Activated effector memory CD4-positive, alpha-beta T cell treated with Interleukin-2 at 50 U/mL for 16 hours (primary cell): Measurements from ENCODE around the gene CMSS1.

Source experiments
- DNase-seq: peaks from one replicate; pipeline ENCODE4 v3.0.0-alpha.2; 2020

The CMSS1 gene

GRCh38 chr3:99877031-99877579 lies 59.4 kb downstream of the CMSS1 start:
- no peak for DNase-seq

GRCh38 chr3:99878005-99878404 lies 60.3 kb downstream of the CMSS1 start:
- DNase-seq: no peak

DNA sequence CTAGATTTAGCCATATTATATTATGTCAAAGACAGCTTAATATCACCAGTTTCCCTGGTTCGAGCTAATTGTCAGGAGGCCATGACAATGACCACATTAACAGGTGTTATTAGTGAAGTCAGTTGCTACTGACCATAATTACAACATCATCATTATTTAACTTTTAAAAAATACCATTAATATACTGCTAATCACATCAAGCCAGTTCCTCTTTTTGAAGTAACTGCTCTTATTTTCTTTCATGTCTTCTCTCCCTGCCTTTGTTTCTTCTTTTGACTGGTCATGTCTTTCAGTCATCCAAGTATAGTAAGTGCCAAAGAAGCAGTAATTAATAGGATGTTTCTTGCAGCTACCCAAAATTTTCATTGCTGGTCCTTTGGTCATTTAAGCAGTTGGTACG lies 61.6 kb downstream of the CMSS1 start:
- no peak for DNase-seq

DNA sequence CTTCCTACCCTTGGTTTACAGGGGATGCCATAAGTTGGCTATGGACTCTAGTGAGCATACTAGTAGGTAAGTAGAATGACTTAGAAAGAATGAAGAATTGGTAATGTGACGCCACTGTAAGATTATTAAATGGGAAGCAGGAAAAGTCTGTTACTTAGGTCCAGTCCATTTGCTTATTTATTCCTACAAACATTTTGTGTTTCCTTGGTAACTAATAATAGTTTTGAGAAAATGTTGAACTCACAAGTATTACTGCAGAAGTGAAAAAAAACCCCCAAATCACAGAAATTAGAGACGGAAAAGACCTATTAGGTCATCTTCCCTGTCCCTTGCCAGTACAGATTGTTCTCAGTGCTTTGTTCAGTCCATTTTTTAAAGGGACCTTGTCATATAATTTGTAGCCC lies 63.5 kb downstream of the CMSS1 start:
- DNase-seq: no peak

GRCh38 chr3:99882436-99883137 lies 64.9 kb downstream of the CMSS1 start:
- no peak for DNase-seq

DNA sequence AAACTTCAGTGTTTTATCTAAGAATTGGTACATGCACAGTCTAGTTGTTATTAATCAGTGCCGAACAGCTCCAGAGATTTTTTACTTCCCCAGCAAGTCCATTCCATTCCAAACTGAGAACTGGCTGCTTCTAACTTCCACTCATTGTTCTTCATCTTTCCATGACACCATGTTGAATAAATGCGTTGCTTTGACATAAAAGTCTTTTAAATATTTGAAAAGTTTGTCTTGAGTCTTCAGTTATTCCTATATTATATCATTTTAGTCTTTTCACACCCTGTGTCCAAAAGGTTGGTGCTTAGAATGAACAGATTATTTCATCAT lies 65.4 kb downstream of the CMSS1 start:
- no peak for DNase-seq

GRCh38 chr3:99883693-99884092 lies 66.0 kb downstream of the CMSS1 start:
- DNase-seq: no peak

DNA sequence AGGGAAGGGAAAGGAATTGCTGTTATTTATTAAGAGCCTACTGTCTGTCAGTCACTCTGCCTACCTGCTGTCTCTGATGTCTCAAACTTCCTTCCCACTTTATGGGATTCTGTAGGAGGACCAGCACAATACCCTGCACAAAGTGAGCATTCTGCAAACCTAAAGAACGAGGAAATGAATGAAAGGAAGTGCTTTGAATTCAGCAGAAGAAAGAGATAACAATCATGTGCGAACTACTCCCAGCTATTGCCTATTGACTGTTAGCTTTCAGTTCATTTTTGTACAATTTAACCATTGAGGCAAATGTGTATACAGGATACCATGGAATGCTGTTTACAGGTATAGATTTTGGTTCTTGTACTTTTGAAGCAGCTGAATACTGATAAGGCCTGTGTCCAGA lies 66.8 kb downstream of the CMSS1 start:
- DNase-seq: no peak

DNA sequence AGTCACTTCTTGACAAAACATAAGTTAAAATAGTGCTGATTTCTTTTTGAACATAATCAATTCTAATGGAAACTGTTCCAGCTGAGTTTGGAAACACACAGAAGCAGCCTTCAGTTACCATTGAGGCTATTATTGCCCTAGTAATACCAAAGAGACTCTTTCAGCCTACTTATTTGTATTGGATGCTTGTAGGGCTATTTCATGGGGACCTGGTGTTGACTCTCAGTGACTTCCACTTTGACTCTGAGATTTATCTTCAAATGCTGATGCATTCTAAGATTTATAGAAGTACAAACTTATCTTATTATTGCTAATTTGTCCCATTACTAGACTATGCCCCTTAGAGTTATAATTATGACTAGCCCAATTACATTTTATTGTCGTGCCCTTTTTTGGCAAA lies 67.4 kb downstream of the CMSS1 start:
- DNase-seq: no peak

DNA sequence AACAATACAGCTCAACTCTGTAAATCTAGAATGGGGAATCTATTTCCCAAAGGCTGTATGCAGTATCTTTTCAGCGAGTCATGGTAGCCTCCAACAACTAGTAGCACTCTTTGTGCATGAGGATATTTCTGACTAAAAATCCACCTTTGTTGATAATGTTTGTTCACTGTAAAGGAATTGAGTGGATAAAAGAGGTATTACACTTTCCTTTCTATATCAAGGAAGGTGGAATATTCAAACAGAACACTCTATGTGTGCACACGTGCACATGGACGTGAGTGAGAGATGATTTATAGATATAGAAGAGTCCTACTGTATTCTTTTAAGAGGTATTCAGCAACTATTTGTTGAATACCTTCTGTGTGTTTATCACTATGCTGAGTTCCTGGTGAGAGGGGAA lies 68.2 kb downstream of the CMSS1 start:
- DNase-seq: no peak

DNA sequence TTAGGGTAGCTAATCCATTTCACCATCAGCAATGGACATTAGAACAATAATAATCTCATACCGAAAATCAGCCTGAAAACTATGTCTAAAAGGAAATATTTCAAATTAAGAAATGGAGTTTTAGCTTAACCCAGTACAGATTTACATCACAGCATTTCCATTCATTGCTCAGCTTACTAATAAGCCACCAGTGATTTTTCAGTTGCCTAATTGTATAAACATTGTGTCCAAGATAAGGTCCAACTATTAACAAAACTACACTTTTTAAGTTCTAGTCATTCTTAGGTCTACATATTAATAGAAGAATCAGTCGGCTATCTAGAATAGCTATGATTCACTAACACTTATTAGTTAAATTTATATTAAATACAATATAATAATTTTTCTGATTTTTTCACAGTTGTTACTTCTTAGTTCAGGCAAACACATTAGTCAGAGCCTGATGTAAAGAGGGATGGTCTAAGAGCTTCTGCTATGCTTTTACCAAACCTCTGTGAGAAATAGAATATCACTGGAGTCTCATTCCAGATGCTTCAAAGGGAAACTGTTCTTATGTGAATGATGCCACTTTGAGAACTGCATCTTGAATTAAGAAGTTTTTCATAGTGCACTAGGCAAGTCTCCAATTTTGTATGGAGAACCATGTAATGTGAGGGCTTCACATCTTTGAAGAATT lies 74.1 kb downstream of the CMSS1 start:
- DNase-seq: no peak

DNA sequence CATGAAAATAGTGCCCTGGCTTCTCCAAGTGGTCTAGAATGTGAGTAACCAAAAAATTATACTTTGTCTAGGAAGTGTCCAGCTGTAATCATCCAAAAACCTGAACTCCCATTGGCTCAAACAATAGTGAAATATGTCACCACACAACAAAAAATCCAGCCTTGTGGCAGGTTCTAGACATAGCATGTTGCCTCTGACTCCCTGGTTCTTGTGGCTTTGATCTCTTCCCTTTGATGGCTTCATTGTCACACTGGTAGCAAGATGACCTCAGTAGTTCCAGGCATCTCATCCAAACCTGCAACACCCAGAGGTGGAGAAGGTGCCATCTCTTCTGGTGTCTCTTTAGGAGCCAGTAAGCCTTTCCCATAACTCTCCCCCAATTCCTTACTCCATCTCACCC lies 74.7 kb downstream of the CMSS1 start:
- no peak for DNase-seq

DNA sequence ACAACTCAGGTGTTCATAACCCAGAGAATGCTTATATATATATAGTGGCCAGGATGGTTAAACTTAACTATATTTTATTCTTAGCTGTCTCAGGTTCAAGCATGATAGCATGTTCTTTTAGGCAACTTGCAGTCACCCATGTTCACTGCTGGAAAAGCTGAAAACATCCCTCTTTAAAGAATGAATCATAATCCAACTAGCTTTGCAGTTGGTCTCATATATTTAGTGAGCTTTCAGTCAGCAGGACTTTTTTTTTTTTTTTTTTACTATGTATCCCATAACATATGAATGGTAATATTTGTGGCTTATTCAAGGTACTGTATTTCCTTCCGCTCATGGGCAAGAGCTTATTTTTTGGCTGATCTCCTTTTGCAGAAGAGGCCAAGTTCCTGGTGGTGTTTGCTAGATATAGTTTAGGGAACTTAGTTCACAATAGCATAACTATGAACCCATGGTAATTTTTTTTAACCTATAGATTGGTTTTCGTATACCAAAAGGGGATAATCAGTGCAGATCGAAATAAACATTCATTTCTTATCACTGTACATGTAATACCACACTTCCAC lies 77.6 kb downstream of the CMSS1 start:
- DNase-seq: no peak

DNA sequence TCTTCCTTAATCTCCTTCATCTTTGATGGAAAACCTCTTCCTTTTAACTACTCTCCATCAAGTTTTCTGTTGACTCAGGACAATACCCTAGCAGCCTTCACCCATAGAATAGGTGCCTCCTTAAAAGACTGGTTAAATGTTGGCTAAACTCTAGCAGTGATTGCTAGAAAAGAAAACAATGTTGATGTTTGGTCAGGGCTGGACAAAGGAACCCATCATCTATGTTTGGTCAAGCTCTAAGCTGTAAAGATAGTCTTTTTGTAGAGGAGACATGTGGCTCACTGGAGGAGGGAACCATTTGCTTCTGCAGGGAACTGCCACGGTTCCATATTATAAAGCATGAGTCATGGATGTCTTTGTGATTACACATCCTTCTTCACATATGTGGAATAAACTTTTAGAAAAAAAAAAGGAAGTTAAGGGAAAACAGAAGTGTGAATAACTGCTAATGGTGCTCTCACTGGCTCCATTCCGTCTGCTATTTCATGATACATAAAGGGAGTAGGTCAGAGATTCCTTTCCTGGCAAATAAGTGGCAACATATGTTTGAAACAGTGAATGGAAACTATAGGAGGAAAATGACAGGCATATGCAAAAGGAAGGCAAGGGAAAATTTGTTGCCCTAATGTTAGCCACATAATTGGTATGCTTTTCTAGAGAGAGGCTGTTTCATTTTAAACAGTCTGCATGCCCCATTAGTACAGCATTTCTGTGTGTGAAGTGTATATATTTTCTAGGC lies 78.2 kb downstream of the CMSS1 start:
- no peak for DNase-seq

- no peak for DNase-seq
These were observed 78.8 kb downstream of the CMSS1 start for GRCh38 chr3:99896482-99896881.

DNA sequence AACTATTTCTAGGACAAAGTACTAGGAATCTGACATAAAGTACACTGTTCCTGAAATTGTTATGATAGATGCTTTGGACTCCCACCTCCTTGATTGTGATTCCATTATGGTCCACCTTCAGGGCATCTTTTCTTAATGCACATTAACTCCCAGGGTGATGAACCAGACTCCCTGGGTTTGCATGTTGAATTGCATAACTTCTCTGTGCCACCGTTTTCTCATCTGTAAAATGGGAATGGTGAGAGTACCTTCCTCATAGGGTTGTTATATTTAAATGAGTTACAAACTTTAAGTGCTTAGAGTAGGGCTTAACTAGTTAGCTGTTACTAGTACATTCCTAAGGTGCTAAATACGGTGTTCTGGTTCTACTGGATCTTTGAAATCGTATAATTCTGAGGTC lies 81.9 kb downstream of the CMSS1 start:
- no peak for DNase-seq

DNA sequence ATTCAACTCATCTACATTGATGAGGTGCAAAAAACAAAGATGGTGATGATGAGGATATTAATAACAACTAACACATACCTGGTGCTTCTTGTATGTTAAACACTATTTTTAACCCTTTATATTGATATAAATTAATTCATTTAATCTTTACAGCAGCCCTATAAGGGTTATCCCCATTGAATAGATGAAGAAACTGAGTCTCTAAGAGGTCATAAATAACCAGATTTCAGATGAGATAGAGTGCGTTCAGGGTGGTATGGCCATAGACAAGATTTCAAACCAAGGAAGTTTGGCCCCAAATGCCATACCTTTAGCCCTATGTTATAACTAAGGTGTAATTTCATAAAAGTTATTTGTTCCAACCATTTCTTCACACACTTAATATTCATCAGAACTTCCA lies 82.6 kb downstream of the CMSS1 start:
- no peak for DNase-seq

DNA sequence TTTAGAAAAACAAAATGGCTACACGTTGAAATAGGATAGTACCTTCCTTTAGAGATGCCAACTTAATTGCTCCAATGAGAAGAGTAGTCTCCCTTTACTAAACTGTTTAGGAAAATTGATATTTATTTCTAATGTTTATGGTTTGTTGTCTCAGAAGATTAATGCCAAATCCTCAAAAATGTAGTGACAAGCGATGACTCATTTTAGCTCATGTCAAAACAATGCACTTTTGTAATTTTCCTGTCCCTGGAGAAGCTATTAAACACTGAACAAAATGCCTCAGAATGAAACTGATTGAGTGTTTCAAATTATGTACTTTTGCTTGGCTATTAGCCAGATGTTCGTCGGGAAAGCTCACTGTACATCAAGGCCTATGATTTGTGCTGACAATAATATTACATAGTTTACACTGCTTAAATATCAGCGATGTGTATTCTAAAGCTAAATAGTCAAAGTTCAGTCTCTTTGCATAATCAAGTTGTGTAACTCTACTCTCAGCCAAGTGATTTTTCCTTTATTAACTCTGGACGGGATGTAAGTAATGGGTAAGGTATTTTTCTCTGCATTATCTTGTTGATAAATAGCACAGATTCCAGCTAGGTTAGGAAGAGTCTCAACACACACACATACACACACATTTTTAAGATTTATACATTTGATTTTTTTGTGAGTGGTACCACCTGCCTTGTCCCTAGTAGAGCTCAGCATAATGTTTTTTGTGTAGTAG lies 83.7 kb downstream of the CMSS1 start:
- no peak for DNase-seq

DNA sequence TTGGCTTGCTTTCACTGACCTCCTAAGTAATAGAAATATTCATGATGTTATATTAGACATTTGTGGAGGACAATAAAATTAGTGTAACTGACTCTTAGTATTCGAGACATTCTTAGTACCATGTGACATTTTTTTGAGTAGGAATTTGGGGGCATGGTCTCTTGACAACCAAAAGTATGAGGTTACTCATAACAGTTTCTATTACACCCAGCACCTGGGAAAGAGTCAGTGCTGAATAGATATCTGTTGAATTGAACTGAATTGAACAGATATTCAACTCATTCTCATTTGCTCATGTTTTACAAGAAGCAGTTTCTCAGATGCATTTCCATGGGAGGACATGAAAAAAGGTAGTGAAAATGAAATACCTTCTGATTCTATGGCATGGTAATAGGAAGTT lies 84.4 kb downstream of the CMSS1 start:
- no peak for DNase-seq

GRCh38 chr3:99903869-99904268 lies 86.2 kb downstream of the CMSS1 start:
- DNase-seq: no peak

DNA sequence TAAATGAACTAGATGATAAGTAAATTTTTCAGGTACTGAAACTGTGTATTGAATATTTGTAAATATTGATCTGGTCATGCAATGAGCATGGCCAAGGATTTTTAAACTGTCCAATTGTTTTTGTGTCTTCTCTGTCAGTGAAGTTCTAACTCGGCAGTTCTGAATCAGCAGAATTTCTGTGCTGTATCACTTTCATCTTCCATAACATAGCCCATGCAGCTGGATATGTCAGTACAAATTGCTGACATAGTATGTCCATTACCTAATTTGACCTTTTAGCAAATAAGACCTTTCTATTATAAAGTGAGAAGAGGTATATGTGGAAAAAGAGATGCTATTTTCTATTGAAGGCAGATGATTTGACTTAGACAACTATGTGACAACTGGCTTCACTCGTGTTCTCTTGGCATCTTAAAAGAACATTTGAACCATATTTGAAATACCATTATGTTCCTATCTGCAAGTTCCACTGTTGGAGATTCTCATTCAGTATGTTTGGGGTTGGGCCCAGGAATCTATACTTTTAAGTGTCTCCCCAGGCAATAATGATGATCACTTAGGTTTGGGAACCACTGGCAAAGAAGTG lies 90.4 kb downstream of the CMSS1 start:
- DNase-seq: no peak

- DNase-seq: no peak
These were observed 92.2 kb downstream of the CMSS1 start for GRCh38 chr3:99909714-99910495.
